Endodermal cell (in vitro differentiated cells): Measurements from ENCODE around the gene UBA6. TPM values are rescaled to one million over a fixed set of nuclear protein-coding genes. Genes with fewer than 3 reads are reported as not detected.

Experiments
- DNase-seq: peaks from one replicate; pipeline ENCODE4 v3.0.0-alpha.2; 2017
- H3K27ac ChIP-seq: 2 replicates; pipeline ENCODE4 v1.5.1; 2013; ENCODE audit warnings: mild to moderate bottlenecking, low read depth, low read length, moderate library complexity
- H3K27me3 ChIP-seq: 2 replicates; pipeline ENCODE4 v1.6.1; 2013; ENCODE audit warnings: mild to moderate bottlenecking, low read length, moderate library complexity; ENCODE audit not compliant: insufficient read depth, control insufficient read depth, poor library complexity, severe bottlenecking
- H3K36me3 ChIP-seq: 2 replicates; pipeline ENCODE4 v1.7.0; 2013; ENCODE audit warnings: mild to moderate bottlenecking, low read length, moderate library complexity; ENCODE audit not compliant: control insufficient read depth, insufficient read depth
- H3K4me1 ChIP-seq: one replicate; pipeline ENCODE4 v1.7.0; 2013; ENCODE audit warnings: low read length; ENCODE audit not compliant: control insufficient read depth, insufficient read depth
- H3K4me3 ChIP-seq: 2 replicates; pipeline ENCODE4 v1.5.1; 2013; ENCODE audit warnings: mild to moderate bottlenecking, low read length, moderate library complexity
- H3K9ac ChIP-seq: 2 replicates; pipeline ENCODE4 v1.6.1; 2013; ENCODE audit warnings: mild to moderate bottlenecking, low read length, moderate library complexity; ENCODE audit not compliant: poor library complexity, severe bottlenecking; ENCODE audit errors: extremely low read depth
- H3K9me3 ChIP-seq: 2 replicates; pipeline ENCODE4 v1.6.1; 2013; ENCODE audit warnings: mild to moderate bottlenecking, low read length, moderate library complexity; ENCODE audit not compliant: control insufficient read depth
- H3K27ac Mint-ChIP-seq: 2 replicates; pipeline ENCODE4 v1.8.0; 2020; ENCODE audit warnings: mixed read lengths
- H3K27me3 Mint-ChIP-seq: 2 replicates; pipeline ENCODE4 v1.8.0; 2021; ENCODE audit warnings: mild to moderate bottlenecking, mixed read lengths; ENCODE audit not compliant: insufficient read depth
- H3K36me3 Mint-ChIP-seq: 2 replicates; pipeline ENCODE4 v1.8.0; 2020; ENCODE audit warnings: low read depth, mixed read lengths
- H3K4me1 Mint-ChIP-seq: 2 replicates; pipeline ENCODE4 v1.8.0; 2020; ENCODE audit warnings: mixed read lengths
- H3K4me3 Mint-ChIP-seq: 2 replicates; pipeline ENCODE4 v1.8.0; 2020; ENCODE audit warnings: mild to moderate bottlenecking, moderate library complexity, mixed read lengths
- H3K9me3 Mint-ChIP-seq: 2 replicates; pipeline ENCODE4 v1.8.0; 2020; ENCODE audit warnings: mild to moderate bottlenecking, mixed read lengths
- CTCF ChIP-seq: fragments of 200-600 bp; sonication (generic); conservative IDR thresholded peaks from 2 replicates; pipeline ENCODE4 v1.5.0; 2021; ENCODE audit warnings: antibody characterized with exemption, mild to moderate bottlenecking
- WGBS, 2 experiments: methylation state at CpG; one replicate each; pipeline versions ENCODE4 v1.1.5 to v1.1.7; 2013; ENCODE audit warnings: missing lambda C conversion rate in 2 of 2, mixed read lengths in 1 of 2; ENCODE audit not compliant: insufficient coverage in 1 of 2, insufficient read length in 1 of 2; 5-methylcytosine and 5-hydroxymethylcytosine counted together
- total RNA-seq, 2 donors: library from RNA; stranded (reverse); fragmentation: NEBNext Ultra II Directional in 1 of 2; extraction: Animal tissue kit (Norgen Biotek cat#: 25700) in 1 of 2; gene quantifications; 2 replicates in 1 of 2; 3 replicates in 1 of 2; pipeline ENCODE4 v1.2.1, GENCODE V29; 2021

Gene UBA6
- total RNA-seq, 2 donors from 2014 or later: 83.1 to 117 TPM

DNA sequence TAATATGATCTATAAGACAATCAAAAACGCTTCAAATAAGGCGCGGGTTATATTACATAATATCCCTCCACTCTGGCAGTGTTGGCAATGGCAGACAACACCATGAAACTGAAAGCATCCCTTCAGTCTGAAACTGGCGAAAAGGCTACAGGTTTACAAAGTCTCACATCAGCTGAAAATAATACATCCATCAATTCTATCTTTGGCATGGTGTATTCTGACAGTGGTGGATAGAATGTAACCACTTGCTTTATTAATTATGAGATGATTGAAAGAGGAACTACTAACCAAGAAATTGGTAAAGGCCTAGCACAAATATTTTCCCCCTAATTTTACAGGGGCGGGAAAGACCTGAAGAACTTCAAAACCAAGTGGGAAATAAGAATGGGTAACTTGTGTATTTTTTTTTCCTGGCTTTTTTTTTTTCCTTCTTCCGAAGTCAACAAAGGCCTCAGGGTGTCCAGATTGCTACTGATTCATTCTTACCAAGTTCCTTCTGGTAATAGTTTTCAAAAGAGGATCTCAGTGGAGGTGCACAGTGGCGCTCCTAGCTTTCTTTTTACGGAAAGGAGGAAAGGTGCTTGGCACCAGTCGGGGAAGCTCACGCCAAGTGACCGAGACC, 728 bp downstream of the UBA6 start:
- H3K27ac Mint-ChIP-seq: peak overlapping the region; percentile 88
- peaks cover 5% of the 10 kb centered on the region for H3K4me1 ChIP-seq

DNA sequence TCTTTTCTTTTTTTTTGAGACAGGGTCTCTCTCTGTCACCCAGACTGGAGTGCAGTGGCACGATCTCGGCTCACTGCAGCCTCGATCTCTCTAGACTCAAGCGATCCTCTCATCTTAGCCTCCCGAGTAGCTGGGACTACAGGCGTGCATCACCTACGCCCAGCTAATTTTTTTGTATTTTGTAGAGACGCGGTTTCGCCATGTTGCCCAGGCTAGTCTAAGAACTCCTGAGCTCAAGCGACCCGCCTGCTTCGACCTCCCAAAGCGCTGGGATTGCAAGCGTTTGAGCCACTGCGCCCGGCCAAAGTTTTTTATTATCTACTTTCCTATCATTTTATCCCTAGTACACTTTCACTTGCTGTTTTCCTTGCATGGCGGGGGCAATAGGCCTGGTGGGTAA, 1.4 kb downstream of the UBA6 start:
- H3K4me1 ChIP-seq: peaks cover 5% of the 10 kb centered on the region
- peaks cover 14% of the 10 kb centered on the region for H3K36me3 Mint-ChIP-seq
- H3K4me1 Mint-ChIP-seq: peaks cover 11% of the 10 kb centered on the region
- H3K27me3 ChIP-seq: no peaks in the 10 kb centered on the region
- H3K27ac ChIP-seq: no peak overlapping the region
- H3K9ac ChIP-seq: peak overlapping the region; percentile 86
- no peak for DNase-seq
- H3K9me3 ChIP-seq: no peaks in the 10 kb centered on the region
- H3K9me3 Mint-ChIP-seq: no peaks in the 10 kb centered on the region
- H3K36me3 ChIP-seq: peaks cover 14% of the 10 kb centered on the region
- 91 to 93% methylated on average over 14 to 18 of the region's 18 CpGs for WGBS, 2 experiments
- H3K4me3 Mint-ChIP-seq: peak overlapping the region; percentile 88
- no peak for TF ChIP-seq CTCF
- H3K27ac Mint-ChIP-seq: peak overlapping the region; percentile 88
- no peaks in the 10 kb centered on the region for H3K27me3 Mint-ChIP-seq
- peak overlapping the region; percentile 95 for H3K4me3 ChIP-seq

More for the DNA sequence above, 728 bp downstream of the UBA6 start:
- peak overlapping the region; percentile 95 for H3K4me3 ChIP-seq
- H3K27me3 ChIP-seq: no peaks in the 10 kb centered on the region
- H3K36me3 Mint-ChIP-seq: peaks cover 15% of the 10 kb centered on the region
- DNase-seq: no peak
- H3K9ac ChIP-seq: peak overlapping the region; percentile 86
- peaks cover 11% of the 10 kb centered on the region for H3K4me1 Mint-ChIP-seq
- peak overlapping the region; percentile 88 for H3K4me3 Mint-ChIP-seq
- TF ChIP-seq CTCF: no peak
- no peaks in the 10 kb centered on the region for H3K9me3 ChIP-seq
- H3K27ac ChIP-seq: peak overlapping the region; percentile 67
- peaks cover 13% of the 10 kb centered on the region for H3K36me3 ChIP-seq
- H3K9me3 Mint-ChIP-seq: no peaks in the 10 kb centered on the region
- H3K27me3 Mint-ChIP-seq: no peaks in the 10 kb centered on the region
- WGBS, 2 experiments: 28 to 40% methylated on average over 3 to 11 of the region's 11 CpGs

DNA sequence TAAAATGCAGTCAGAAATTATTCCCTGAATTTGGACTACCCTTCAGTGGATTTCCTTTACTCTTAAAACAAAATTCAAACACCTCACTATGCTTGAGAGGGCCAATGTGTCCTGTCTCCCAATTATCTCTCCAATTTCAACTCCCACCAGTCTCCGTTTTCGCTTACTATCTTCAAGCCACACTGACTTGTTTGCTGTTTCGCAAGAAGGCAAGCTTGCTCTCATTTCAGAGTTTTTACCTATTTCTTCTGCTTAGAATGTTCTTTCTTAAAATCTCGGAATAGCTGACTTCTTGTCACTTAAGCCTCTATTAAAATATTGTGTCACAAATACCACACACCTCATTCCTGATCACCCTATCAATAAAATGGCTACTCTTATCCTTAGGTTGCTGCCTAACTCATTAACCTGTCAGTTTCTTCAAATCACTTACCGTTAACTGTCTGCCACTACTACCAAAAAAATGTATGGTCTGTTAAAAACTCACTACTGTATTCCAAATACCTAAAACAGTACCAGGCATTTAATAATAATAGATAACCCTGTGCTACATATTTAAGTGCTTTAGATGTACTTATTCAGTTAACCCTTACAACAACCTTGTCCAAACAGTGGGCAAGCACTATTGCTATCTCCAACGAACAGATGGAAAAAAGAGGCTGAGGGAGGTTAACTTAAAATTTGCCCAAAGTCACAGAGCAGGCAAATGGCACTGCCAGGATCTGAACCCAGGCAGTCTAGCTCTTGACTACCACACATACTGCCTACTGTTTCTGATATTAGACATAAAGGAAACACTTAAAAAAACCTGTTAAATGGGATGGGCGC, 2.9 kb downstream of the UBA6 start:
- Mint-ChIP-seq H3K27ac (no peak overlapping the region), H3K4me3 (no peak overlapping the region), H3K27me3 (no peaks in the 10 kb centered on the region), H3K36me3 (peaks cover 15% of the 10 kb centered on the region), H3K9me3 (no peaks in the 10 kb centered on the region), H3K4me1 (peaks cover 11% of the 10 kb centered on the region)
- Histone ChIP-seq H3K36me3 (peaks cover 19% of the 10 kb centered on the region), H3K27me3 (no peaks in the 10 kb centered on the region), H3K27ac (no peak overlapping the region), H3K9ac (no peak overlapping the region), H3K4me1 (peaks cover 5% of the 10 kb centered on the region), H3K9me3 (no peaks in the 10 kb centered on the region), H3K4me3 (peak overlapping the region; percentile 61)
- TF ChIP-seq CTCF: no peak
- 94% methylated on average over 5 to 7 of the region's 7 CpGs for WGBS, 2 experiments
- DNase-seq: no peak
